ENCODE results near the gene MYL12A.

Gene MYL12A

GRCh38 chr18:3297025-3297984 is 49.7 kb downstream of the MYL12A start:
- peak overlapping the region; percentile 59 for H3K4me3 ChIP-seq (replicated peaks; ENCODE audit: low read depth, low read length)
- DNase-seq (ENCODE audit: low read depth), result peak; percentile 88
- TF ChIP-seq CTCF (IDR thresholded peaks at IDR 0.05; ENCODE audit: low read length, missing control alignments), result peak; percentile 23

- TF ChIP-seq CTCF (IDR thresholded peaks at IDR 0.05; ENCODE audit: low read length, missing control alignments), result no peak
- no peak for DNase-seq (ENCODE audit: low read depth)
- no peak overlapping the region for H3K4me3 ChIP-seq (replicated peaks; ENCODE audit: low read depth, low read length)
These were observed 57.2 kb downstream of the MYL12A start for GRCh38 chr18:3304832-3305231.

- TF ChIP-seq CTCF (IDR thresholded peaks at IDR 0.05; ENCODE audit: low read length, missing control alignments), result no peak
- peak; percentile 98 for DNase-seq (ENCODE audit: low read depth)
- H3K4me3 ChIP-seq (replicated peaks; ENCODE audit: low read depth, low read length), result no peak overlapping the region
These were observed 57.8 kb downstream of the MYL12A start for GRCh38 chr18:3305354-3305762.
